ENCODE measurements around the gene PANX3. TPM values are rescaled to one million over a fixed set of nuclear protein-coding genes. Genes with fewer than 3 reads are reported as not detected.
A peak's percentile ranks its signal among the peaks of the same experiment; 100 is the strongest.
"Not testable (repeated sequence)": the region's sequence is repeated elsewhere in the genome, so short reads cannot be mapped to it uniquely, and the experiment has no call there.

Gene PANX3
- total RNA-seq, 1 experiment from 2014 or later, result not detected

DNA sequence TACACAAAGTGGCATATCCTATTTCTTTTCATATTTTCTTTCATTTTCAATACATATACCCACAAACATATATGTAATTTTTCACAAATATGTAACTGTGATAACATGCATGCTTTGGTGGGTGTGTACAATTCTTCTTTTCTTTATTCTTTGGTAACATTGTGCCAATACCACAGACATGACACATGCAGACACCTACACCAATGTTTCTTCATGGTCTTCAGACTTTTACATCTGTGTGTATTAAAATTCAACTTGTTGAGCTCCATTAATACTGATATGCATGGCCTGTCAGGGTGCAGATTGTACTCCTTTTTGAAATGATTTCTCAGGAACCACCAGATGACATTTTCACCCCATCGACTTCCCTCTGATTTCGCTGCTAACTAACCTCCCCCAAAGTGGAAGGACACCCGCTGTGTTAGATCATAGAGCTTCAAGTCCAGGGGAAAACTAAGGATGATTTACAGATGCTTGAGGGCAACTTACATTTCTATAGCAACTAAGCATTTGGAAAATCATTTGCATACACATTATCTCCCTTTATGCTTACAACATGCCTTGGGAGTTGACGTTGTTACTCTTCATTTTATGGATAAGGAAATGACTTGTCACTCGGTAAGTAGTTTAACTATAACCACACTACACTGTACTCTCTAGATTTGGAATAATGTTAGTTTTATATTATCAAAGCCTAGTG is 10.5 kb upstream of the PANX3 start:
- Histone ChIP-seq H3K27ac (no peak overlapping the region), H3K9me3 (replicated peaks) (no peaks in the 10 kb centered on the region), H3K4me3 (no peak overlapping the region), H3K4me1 (replicated peaks) (no peaks in the 10 kb centered on the region), H3K27me3 (replicated peaks) (no peaks in the 10 kb centered on the region), H3K36me3 (no peaks in the 10 kb centered on the region)
- no peak for DNase-seq (ENCODE audit: low read depth in 1 of 2, low spot score in 2 of 2)

DNA sequence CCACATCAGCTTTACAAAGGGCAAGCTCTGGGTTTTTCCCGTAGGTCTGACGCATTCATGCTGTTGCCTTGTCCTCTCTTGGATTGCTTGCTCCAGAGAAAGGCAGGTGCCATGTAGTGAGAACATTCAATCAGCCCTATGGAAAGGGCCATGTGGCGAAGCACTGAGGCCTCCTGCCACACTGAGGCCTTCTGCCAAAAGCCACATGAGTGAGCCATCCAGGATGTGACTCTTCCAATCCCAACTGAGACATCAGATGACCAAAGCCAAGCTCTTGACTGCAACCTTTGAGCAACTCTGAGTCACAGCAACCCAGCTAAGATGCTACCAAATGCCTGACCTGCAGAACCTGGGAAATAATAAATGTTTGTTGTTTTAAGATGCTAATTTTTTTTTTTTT is 9.0 kb upstream of the PANX3 start:
- Histone ChIP-seq H3K9me3 (replicated peaks) (no peaks in the 10 kb centered on the region), H3K27me3 (replicated peaks) (no peaks in the 10 kb centered on the region), H3K36me3 (no peaks in the 10 kb centered on the region), H3K4me1 (replicated peaks) (no peaks in the 10 kb centered on the region), H3K27ac (no peak overlapping the region), H3K4me3 (no peak overlapping the region)
- DNase-seq (ENCODE audit: low read depth in 1 of 2, low spot score in 2 of 2), result no peak

DNA sequence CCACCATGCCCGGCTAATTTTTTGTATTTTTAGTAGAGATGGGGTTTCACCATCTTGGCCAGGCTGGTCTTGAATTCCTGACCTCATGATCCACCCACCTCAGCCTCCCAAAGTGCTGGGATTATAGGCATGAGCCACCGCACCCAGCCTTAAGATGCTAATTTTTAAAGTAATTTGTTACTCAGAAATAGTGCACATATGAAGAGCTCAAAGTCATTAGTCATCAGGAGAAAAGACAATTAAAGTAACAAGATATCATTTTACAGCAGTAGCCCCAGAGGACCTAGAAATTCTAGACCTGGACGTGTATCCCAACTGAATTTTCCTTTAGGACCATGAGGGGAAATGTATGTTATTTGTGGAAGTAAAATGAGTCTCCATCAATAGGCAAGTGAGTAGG is 8.5 kb upstream of the PANX3 start:
- not testable (repeated sequence) for H3K27ac ChIP-seq; H3K4me3 ChIP-seq; H3K4me1 ChIP-seq (replicated peaks); H3K27me3 ChIP-seq (replicated peaks); H3K9me3 ChIP-seq (replicated peaks); DNase-seq (ENCODE audit: low read depth in 1 of 2, low spot score in 2 of 2); H3K36me3 ChIP-seq

DNA sequence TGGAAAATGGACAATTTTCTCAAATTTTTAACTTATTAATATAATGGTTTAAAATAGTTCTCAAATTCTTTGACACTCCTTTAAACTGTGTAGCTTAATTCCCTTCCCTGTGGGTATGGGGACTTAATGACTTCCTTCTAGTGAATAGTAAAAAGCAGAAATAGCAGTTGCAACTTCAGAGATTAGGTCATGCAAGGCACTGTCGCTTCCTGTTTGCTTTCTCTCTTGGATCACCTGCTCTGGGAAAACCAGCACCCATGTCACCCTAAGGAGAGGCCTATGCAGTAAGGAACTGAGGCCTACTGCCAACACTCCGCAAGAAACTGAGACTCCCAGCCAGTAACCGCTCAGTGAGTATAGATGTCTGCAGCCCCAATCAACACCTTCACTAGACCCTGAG is 5.5 kb upstream of the PANX3 start:
- Histone ChIP-seq H3K9me3 (replicated peaks) (no peaks in the 10 kb centered on the region), H3K4me1 (replicated peaks) (no peaks in the 10 kb centered on the region), H3K27ac (no peak overlapping the region), H3K4me3 (no peak overlapping the region), H3K36me3 (no peaks in the 10 kb centered on the region), H3K27me3 (replicated peaks) (no peaks in the 10 kb centered on the region)
- no peak for DNase-seq (ENCODE audit: low read depth in 1 of 2, low spot score in 2 of 2)

DNA sequence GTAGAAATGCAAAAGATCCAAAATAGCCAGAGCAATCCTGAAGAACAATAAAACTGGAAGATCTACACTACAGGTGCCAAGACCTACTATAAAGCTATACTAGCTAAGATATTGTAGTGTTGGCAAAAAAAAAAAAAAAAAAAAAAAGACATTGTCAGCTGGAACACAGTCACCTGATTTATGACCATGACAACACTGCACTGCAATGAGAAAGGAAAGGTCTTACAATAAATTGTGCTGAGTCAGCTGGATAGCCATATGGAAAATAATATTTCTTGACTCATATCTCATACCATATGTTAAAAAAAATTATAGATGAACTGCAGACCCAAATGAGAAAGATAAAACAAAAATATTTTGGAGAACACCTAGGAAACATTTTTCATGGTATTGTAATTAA is 3.1 kb upstream of the PANX3 start:
- Histone ChIP-seq H3K27me3 (replicated peaks) (no peaks in the 10 kb centered on the region), H3K4me3 (no peak overlapping the region), H3K4me1 (replicated peaks) (no peaks in the 10 kb centered on the region), H3K36me3 (no peaks in the 10 kb centered on the region), H3K9me3 (replicated peaks) (no peaks in the 10 kb centered on the region), H3K27ac (no peak overlapping the region)
- no peak for DNase-seq (ENCODE audit: low read depth in 1 of 2, low spot score in 2 of 2)

DNA sequence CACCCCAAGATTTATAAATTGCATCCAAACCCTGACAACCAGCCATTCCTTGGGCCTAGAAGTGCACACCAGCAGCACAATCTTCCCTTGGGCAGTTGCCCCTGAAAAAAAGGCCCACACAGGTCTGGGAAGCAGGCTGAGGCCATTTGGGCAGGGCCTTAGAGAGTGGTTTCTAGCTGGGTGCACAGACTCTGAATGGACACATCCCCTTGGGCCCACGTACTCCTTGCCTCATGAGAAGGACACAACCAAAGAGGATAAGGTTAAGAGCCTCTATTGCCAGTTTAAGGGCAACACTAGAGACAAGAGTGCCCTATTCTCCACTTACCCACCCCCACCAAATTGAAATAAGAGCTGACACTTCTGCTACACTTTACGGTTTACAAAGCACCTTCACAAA is 933 bp upstream of the PANX3 start:
- Histone ChIP-seq H3K27ac (no peak overlapping the region), H3K36me3 (no peaks in the 10 kb centered on the region), H3K27me3 (replicated peaks) (no peaks in the 10 kb centered on the region), H3K9me3 (replicated peaks) (no peaks in the 10 kb centered on the region), H3K4me1 (replicated peaks) (no peaks in the 10 kb centered on the region), H3K4me3 (no peak overlapping the region)
- DNase-seq (ENCODE audit: low read depth in 1 of 2, low spot score in 2 of 2), result no peak

DNA sequence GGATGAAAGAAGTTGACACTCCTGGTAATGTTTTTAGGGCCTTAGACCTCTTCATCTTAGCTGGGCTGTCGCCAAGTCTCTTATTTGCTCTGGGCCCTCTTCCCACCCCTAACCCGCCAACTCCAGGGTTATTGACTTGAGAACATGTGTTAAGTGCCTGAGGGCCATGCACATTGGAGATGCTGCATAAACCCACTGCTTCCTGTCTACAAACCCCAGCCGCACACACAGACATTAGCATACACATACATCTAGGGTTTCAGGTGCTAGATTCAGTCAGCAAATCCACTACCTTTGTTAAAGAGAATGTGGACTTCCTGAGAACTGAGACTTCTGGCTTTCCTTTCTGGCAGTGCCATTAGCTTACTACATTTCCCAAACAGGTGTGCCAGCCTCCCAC is 817 bp downstream of the PANX3 start:
- no peak for DNase-seq (ENCODE audit: low read depth in 1 of 2, low spot score in 2 of 2)

DNA sequence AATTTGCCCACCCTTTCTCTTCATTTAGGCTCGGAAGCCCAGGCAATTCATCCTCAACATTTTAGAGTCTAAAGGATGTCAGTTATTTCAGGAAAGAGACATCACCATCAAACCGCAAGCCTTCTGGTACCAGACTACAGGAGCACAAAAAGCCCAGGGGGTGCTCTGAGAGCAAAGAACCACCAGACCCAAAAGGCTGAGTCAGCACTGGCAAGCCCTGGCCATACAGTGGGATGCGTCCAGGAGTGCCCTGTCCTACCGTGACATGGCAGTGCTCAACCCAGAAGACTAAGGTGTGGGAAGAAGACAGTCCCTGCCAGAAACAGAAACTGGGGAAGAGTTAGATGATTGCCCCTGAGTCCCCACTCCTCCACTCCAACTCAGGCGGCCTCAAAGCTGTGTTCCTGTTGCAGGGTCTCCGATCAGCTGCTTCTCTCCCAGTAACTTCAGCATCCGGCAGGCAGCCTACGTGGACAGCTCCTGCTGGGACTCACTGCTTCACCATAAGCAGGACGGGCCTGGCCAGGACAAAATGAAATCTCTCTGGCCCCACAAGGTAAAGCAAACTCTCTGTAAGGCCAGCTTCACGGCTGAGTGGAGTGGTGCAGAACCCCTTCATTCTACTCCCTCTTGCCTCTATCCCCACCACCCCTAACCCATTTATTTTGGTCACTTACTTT is 1.5 kb downstream of the PANX3 start:
- no peak for DNase-seq (ENCODE audit: low read depth in 1 of 2, low spot score in 2 of 2)
- H3K27me3 ChIP-seq (replicated peaks), result no peaks in the 10 kb centered on the region
- H3K27ac ChIP-seq, result no peak overlapping the region
- H3K4me3 ChIP-seq, result no peak overlapping the region
- H3K4me1 ChIP-seq (replicated peaks), result no peaks in the 10 kb centered on the region
- no peaks in the 10 kb centered on the region for H3K36me3 ChIP-seq
- no peaks in the 10 kb centered on the region for H3K9me3 ChIP-seq (replicated peaks)

More for the DNA sequence above, 817 bp downstream of the PANX3 start:
- Histone ChIP-seq H3K27ac (no peak overlapping the region), H3K4me3 (no peak overlapping the region), H3K36me3 (no peaks in the 10 kb centered on the region), H3K9me3 (replicated peaks) (no peaks in the 10 kb centered on the region), H3K27me3 (replicated peaks) (no peaks in the 10 kb centered on the region), H3K4me1 (replicated peaks) (no peaks in the 10 kb centered on the region)

DNA sequence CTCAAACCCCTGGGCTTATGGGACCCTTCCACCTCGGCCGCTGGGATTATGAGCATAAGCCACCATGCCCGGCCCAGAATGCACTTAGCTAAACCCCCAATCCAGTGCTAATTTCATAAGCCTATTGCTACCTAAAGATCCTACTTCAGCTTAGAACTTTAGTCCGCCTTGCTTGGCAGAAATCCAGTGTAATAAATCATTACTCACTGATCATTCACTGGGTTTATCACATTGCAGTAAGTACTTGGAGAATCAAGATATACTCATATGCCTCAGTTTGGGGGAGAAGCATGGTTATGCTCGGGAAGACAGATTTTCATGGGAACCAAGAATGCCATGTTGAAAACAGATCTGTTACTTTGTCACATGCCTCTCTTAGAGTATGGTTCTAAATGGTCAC is 7.6 kb downstream of the PANX3 start:
- no peaks in the 10 kb centered on the region; the same call in 1 of the 2 replicates for H3K27me3 ChIP-seq (replicated peaks)
- H3K36me3 ChIP-seq, result peaks cover 6% of the 10 kb centered on the region
- no peak for DNase-seq (ENCODE audit: low read depth in 1 of 2, low spot score in 2 of 2)
- 0 out of 2 replicates have a peak, but pooled peaks cover 4% of the 10 kb centered on the region for H3K4me1 ChIP-seq (replicated peaks)
- H3K27ac ChIP-seq, result no peak overlapping the region
- H3K9me3 ChIP-seq (replicated peaks), result no peaks in the 10 kb centered on the region
- no peak overlapping the region for H3K4me3 ChIP-seq

DNA sequence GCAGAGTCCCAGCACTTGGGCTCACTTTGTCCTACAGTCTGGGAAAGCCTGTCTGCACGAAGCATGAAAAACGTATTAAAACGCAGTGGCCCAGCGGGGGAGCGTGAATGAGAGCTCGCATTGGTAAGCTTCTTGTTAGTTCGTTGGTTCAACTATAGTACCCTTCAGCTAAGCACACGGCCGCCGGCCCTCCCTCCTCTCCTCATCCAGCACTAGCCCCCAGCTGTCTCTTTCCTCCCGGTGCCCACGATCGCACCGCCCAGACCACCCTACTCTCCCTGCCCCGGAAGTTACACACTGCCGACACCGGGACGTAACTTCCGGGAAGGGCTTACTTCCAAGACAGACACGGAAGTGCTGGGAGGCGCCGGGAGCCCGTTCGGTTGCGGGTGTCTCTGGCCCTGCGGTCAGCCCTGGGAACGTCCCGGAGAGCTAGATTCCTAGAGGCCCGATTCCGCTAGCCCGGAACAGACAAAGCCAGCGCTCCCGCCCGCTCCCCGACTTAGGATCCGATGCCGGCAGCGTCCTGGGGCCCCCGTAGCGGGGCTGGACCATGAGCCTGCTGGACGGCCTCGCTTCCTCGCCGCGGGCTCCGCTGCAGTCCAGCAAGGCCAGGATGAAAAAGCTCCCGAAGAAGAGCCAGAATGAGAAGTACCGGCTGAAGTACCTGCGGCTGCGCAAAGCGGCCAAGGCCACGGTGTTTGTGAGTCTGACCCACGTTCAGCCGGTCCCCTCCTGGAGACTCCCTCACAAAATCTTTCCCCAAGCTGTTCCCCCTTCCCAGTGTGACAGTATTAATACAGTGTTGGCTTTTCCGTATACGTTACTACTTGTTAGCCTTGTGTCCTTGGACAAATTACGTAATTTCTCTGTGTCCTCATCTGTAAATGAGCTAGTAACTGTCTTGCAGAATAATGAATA is 11.6 kb downstream of the PANX3 start, which contains the start of gene TBRG1:
Gene TBRG1, plus strand, starts transcription at position 334 of the 921 bp plus-strand sequence. Its CDS starts 220 bp downstream, at position 554.
- 0 out of 2 replicates have a peak, but pooled peaks cover 4% of the 10 kb centered on the region for H3K4me1 ChIP-seq (replicated peaks)
- DNase-seq (ENCODE audit: low read depth in 1 of 2, low spot score in 2 of 2), result peak; percentile 76 to 82
- no peaks in the 10 kb centered on the region for H3K9me3 ChIP-seq (replicated peaks)
- H3K36me3 ChIP-seq, result peaks cover 22% of the 10 kb centered on the region
- H3K27me3 ChIP-seq (replicated peaks), result no peaks in the 10 kb centered on the region; the same call in 1 of the 2 replicates
- peak within 1 kb of the TSS; percentile 87 for H3K4me3 ChIP-seq
- peak within 1 kb of the TSS; percentile 89 for H3K27ac ChIP-seq

DNA sequence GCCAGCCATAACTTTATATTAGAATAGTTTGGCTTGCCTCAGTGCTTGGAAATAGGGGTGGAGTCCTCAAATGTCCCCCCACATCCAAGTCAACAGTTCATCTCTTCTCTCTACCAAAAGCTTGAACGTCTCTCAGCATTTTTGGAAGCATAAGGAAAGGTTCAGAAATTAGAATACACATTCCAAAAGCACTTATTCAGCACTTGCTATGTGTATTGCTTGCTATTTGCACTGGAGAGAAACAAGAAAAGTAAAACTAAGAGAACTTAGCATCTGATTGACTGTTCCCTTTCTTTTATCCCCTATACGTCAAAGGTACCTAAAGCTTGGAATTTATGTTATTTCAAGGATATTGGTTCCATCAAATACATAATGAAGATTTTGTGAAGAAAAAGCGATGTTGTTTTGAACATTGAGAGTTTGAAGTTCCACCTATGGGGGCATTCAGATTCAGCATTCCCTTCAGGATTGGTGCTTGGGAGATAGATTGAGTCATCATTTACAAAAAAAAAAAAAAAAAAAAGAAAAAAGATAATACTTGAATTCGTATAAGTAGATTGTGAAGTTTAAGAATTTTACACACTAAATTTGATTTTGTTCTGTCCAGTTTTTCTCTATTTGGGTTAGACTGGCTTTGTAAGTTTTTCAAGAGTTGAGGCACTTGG is 12.8 kb downstream of the PANX3 start:
- peak in 1 of 2 experiments; percentile 5 for DNase-seq (ENCODE audit: low read depth in 1 of 2, low spot score in 2 of 2)
- 0 out of 2 replicates have a peak overlapping the region, but pooled peaks have one; percentile 89 for H3K27ac ChIP-seq
- peak overlapping the region; percentile 87 for H3K4me3 ChIP-seq
- peaks cover 28% of the 10 kb centered on the region for H3K36me3 ChIP-seq
- no peaks in the 10 kb centered on the region; the same call in 1 of the 2 replicates for H3K27me3 ChIP-seq (replicated peaks)
- H3K9me3 ChIP-seq (replicated peaks), result no peaks in the 10 kb centered on the region
- H3K4me1 ChIP-seq (replicated peaks), result 0 out of 2 replicates have a peak, but pooled peaks cover 4% of the 10 kb centered on the region

DNA sequence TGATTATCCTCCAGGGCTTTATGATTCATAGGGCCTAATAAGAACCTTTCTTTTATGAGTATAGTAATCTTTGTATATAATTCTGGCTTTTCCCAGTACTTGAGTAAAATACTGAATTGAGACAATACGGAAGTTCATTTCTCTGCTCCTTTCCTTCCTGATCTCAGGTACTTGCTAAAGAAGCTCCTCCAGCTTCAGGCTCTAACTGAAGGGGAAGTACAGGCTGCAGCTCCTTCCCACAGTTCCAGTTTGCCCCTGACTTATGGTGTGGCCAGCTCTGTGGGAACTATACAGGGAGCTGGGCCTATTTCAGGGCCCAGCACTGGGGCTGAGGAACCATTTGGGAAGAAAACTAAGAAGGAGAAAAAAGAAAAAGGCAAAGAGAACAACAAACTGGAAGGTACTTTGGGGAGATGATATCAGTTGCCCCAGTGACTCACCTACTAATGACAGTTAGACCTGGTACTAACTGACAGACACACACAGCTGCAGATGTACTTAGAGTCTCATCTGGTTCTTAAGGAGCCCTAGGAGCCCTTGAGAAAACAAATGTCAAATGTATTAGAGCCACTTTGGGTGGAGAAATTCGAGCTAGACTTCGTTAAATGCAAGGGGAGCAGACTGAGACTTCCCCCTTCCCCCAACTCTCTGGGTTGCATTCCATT is 14.4 kb downstream of the PANX3 start:
- H3K27ac ChIP-seq, result no peak overlapping the region
- H3K4me3 ChIP-seq, result no peak overlapping the region
- H3K4me1 ChIP-seq (replicated peaks), result 0 out of 2 replicates have a peak, but pooled peaks cover 4% of the 10 kb centered on the region
- no peaks in the 10 kb centered on the region; the same call in 1 of the 2 replicates for H3K27me3 ChIP-seq (replicated peaks)
- peaks cover 33% of the 10 kb centered on the region for H3K36me3 ChIP-seq
- DNase-seq (ENCODE audit: low read depth in 1 of 2, low spot score in 2 of 2), result no peak
- no peaks in the 10 kb centered on the region for H3K9me3 ChIP-seq (replicated peaks)

DNA sequence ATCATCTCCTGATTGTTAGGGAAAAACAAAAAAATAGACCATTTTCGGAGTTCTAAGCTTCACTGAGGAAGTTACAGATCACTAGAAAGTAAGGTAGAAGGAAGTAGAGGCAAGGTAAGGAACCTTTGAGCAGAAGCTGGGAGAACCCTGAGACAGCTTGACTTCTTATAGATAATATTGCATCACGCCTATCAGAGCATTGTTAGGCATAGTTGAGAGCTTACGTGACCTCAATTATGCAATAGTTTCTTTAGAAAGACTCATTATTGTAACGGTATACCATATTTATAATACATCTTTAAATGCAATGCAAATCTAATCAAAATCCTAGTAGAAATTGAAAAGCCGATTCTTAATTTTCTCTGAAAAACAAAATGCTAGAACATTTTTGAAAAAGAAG is 16.3 kb downstream of the PANX3 start:
- H3K36me3 ChIP-seq, result peaks cover 41% of the 10 kb centered on the region
- H3K9me3 ChIP-seq (replicated peaks), result no peaks in the 10 kb centered on the region
- no peak overlapping the region for H3K27ac ChIP-seq
- H3K4me3 ChIP-seq, result no peak overlapping the region
- no peaks in the 10 kb centered on the region for H3K4me1 ChIP-seq (replicated peaks)
- no peak for DNase-seq (ENCODE audit: low read depth in 1 of 2, low spot score in 2 of 2)
- H3K27me3 ChIP-seq (replicated peaks), result no peaks in the 10 kb centered on the region; the same call in 1 of the 2 replicates
